GM23338 (cell line): ENCODE measurements around the gene SFSWAP. TPM values are rescaled to one million over a fixed set of nuclear protein-coding genes. Genes with fewer than 3 reads are reported as not detected.

Experiments
- ATAC-seq: fragments of 200-7000 bp; cut with Tn5 transposase; 3 replicates; pipeline ENCODE4 v1.9.1; 2020
- DNase-seq: peaks from one replicate; pipeline ENCODE4 v3.0.0-alpha.2; 2015; ENCODE audit warnings: low spot score
- H2AFZ ChIP-seq: fragments of 200-600 bp; sonication (generic); 2 replicates; pipeline ENCODE4 v1.8.0; 2016; ENCODE audit warnings: antibody characterized with exemption, mild to moderate bottlenecking, moderate library complexity
- H3F3A ChIP-seq: fragments of 200-600 bp; sonication (generic); replicated peaks from 2 replicates; pipeline ENCODE4 v1.8.0; 2017; ENCODE audit warnings: antibody characterized with exemption, mixed run types, low read depth
- H3K27ac ChIP-seq: fragments of 200-600 bp; sonication (generic); 2 replicates; pipeline ENCODE4 v1.6.1; 2016; ENCODE audit warnings: low read depth
- H3K27me3 ChIP-seq: fragments of 200-600 bp; sonication (generic); 2 replicates; pipeline ENCODE4 v1.8.0; 2016; ENCODE audit warnings: mild to moderate bottlenecking, mixed run types, moderate library complexity; ENCODE audit not compliant: insufficient read depth
- H3K36me3 ChIP-seq: fragments of 200-600 bp; sonication (generic); 2 replicates; pipeline ENCODE4 v1.8.0; 2016; ENCODE audit warnings: mild to moderate bottlenecking; ENCODE audit not compliant: insufficient read depth
- H3K4me1 ChIP-seq: fragments of 200-600 bp; sonication (generic); 2 replicates; pipeline ENCODE4 v1.8.0; 2016; ENCODE audit warnings: mild to moderate bottlenecking, moderate library complexity; ENCODE audit not compliant: insufficient read depth
- H3K4me2 ChIP-seq: fragments of 200-600 bp; sonication (generic); 2 replicates; pipeline ENCODE4 v1.7.1; 2017; ENCODE audit warnings: mixed run types
- H3K4me3 ChIP-seq: fragments of 200-600 bp; sonication (generic); 2 replicates; pipeline ENCODE4 v1.6.1; 2016; ENCODE audit warnings: mixed run types
- H3K79me2 ChIP-seq: fragments of 200-600 bp; sonication (generic); replicated peaks from 2 replicates; pipeline ENCODE4 v1.8.0; 2017; ENCODE audit warnings: mild to moderate bottlenecking; ENCODE audit not compliant: insufficient read depth
- H3K9me2 ChIP-seq: fragments of 200-600 bp; sonication (generic); 2 replicates; pipeline ENCODE4 v1.8.0; 2017; ENCODE audit not compliant: insufficient read depth
- H4K20me1 ChIP-seq: fragments of 200-600 bp; sonication (generic); replicated peaks from 2 replicates; pipeline ENCODE4 v1.8.0; 2017; ENCODE audit warnings: mild to moderate bottlenecking; ENCODE audit not compliant: insufficient read depth
- H3K27ac Mint-ChIP-seq: 2 replicates; pipeline ENCODE4 v1.8.0; 2020; ENCODE audit warnings: inconsistent platforms, mild to moderate bottlenecking, moderate library complexity, mixed read lengths
- H3K27me3 Mint-ChIP-seq: 3 replicates; pipeline ENCODE4 v1.8.0; 2022; ENCODE audit warnings: low read depth, mild to moderate bottlenecking, moderate library complexity, mixed read lengths, inconsistent platforms; ENCODE audit not compliant: insufficient read depth, poor library complexity
- H3K36me3 Mint-ChIP-seq: 3 replicates; pipeline ENCODE4 v1.8.0; 2021; ENCODE audit warnings: low read depth, mild to moderate bottlenecking, inconsistent platforms, moderate library complexity, mixed read lengths
- H3K4me1 Mint-ChIP-seq: 3 replicates; pipeline ENCODE4 v1.8.0; 2020; ENCODE audit warnings: mild to moderate bottlenecking, inconsistent platforms, mixed read lengths
- H3K4me3 Mint-ChIP-seq: 3 replicates; pipeline ENCODE4 v1.8.0; 2021; ENCODE audit warnings: moderate library complexity, mild to moderate bottlenecking, inconsistent platforms, mixed read lengths
- H3K9me3 Mint-ChIP-seq: 3 replicates; pipeline ENCODE4 v1.8.0; 2020; ENCODE audit warnings: moderate library complexity, mild to moderate bottlenecking, inconsistent platforms, mixed read lengths
- CREB1 ChIP-seq: fragments of 250-450 bp; sonication (Bioruptor Pico); IDR thresholded peaks from 2 replicates; pipeline ENCODE4 v1.5.0; 2020; ENCODE audit warnings: low read depth, mild to moderate bottlenecking, moderate library complexity
- ETS1 ChIP-seq: IDR thresholded peaks from 2 replicates; pipeline ENCODE4 v1.6.1; 2016; ENCODE audit warnings: antibody characterized with exemption
- EZH2 ChIP-seq: fragments of 200-600 bp; sonication (generic); IDR thresholded peaks from one replicate; pipeline ENCODE4 v1.8.0; 2017; ENCODE audit warnings: antibody characterized with exemption, mild to moderate bottlenecking, low read depth; ENCODE audit not compliant: unreplicated experiment
- EZH2phosphoT487 ChIP-seq: fragments of 200-600 bp; sonication (generic); IDR thresholded peaks from one replicate; pipeline ENCODE4 v1.8.1; 2018; ENCODE audit warnings: antibody characterized with exemption; ENCODE audit not compliant: unreplicated experiment
- NANOG ChIP-seq: IDR thresholded peaks from 2 replicates; pipeline ENCODE4 v1.6.1; 2016; ENCODE audit warnings: antibody characterized with exemption, borderline replicate concordance
- POLR2AphosphoS5 ChIP-seq: IDR thresholded peaks from 2 replicates; pipeline ENCODE4 v1.6.1; 2016; ENCODE audit warnings: antibody characterized with exemption, low read depth
- REST ChIP-seq: IDR thresholded peaks from one replicate; pipeline ENCODE4 v1.6.1; 2018; ENCODE audit warnings: antibody characterized with exemption; ENCODE audit not compliant: unreplicated experiment
- STAT1 ChIP-seq: IDR thresholded peaks from one replicate; pipeline ENCODE4 v1.6.1; 2016; ENCODE audit warnings: antibody characterized with exemption; ENCODE audit not compliant: unreplicated experiment
- ZNF114 ChIP-seq: fragments of 250-450 bp; sonication (Bioruptor Pico); IDR thresholded peaks from 2 replicates; pipeline ENCODE4 v1.5.0; 2020; ENCODE audit warnings: mild to moderate bottlenecking, moderate library complexity
- ZNF331 ChIP-seq: fragments of 250-450 bp; sonication (Bioruptor Pico); IDR thresholded peaks from 2 replicates; pipeline ENCODE4 v1.5.0; 2020; ENCODE audit warnings: low read depth, mild to moderate bottlenecking, moderate library complexity
- ZNF462 ChIP-seq: fragments of 250-450 bp; sonication (Bioruptor Pico); IDR thresholded peaks from 2 replicates; pipeline ENCODE4 v1.5.0; 2020; ENCODE audit warnings: mild to moderate bottlenecking, moderate library complexity
- polyA plus RNA-seq: library from polyadenylated mRNA; unstranded; fragments of >200 nt; fragmentation: Nextera tagmentation; extraction: Ambion mirVana; gene quantifications from 2 replicates; pipeline ENCODE4 v1.2.1, GENCODE V29; 2016
- total RNA-seq: library from RNA; depleted of rRNA; stranded (reverse); fragments of >200 nt; shearing (Covaris generic); gene quantifications from 2 replicates; pipeline ENCODE4 v1.2.3, GENCODE V29; 2014
- TF ChIP-seq, protein P1 (sequence below), 2 experiments: fragments of 200-600 bp in 1 of 2; sonication (generic) in 1 of 2; conservative IDR thresholded peaks; 2 replicates each; pipeline versions ENCODE4 v1.5.1 to v1.6.1; 2016 to 2017; ENCODE audit warnings: antibody characterized with exemption in 2 of 2, low read depth in 2 of 2, mild to moderate bottlenecking in 2 of 2, moderate library complexity in 1 of 2

The SFSWAP gene
- total and polyA plus RNA-seq, 2 experiments from 2014 or later: 41.0 to 49.8 TPM

DNA sequence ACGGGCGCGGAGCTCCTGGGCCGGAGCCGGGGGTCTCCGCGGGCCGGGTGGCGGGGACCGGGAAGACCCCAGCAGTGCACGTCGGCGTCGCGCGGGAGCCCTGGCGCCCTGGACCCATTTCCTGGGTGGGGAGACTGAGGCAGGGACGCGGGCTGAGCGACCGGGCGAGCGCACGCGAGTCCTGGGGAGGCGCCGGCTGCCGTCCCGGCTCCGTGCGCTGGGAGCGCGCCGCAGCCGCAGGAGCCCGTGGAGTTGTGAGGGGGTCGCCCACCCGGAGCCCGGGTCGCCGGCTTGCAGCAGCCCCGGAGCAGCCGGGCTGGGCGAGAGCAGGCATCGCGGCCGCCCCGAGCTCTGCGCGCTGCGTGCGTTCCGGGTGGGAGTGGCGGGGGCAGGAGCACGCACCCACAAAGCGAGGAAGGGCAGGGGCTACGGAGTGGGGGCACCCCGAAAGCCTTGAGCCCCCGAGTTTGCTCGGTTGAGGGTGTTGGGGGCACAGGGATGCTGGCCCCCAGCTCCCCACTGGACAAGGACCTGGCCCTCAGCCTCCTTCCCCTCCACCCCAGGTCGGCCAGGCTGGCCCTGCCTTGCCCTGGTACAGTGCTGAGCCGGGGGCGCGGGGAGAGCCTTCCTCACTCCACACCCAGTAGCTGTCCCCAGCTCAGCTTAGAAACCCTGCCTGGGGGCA lies 117.9 kb downstream of the SFSWAP start:
- Mint-ChIP-seq H3K27me3 (peaks cover 14% of the 10 kb centered on the region), H3K36me3 (no peaks in the 10 kb centered on the region; the same call in 2 of the 3 replicates), H3K4me3 (peak overlapping the region; percentile 78), H3K4me1 (peaks cover 14% of the 10 kb centered on the region; the same call in 2 of the 3 replicates), H3K27ac (no peak overlapping the region), H3K9me3 (no peaks in the 10 kb centered on the region)
- Histone ChIP-seq H2AFZ (no peak overlapping the region), H4K20me1 (no peaks in the 10 kb centered on the region; the same call in 1 of the 2 replicates), H3K4me2 (peak overlapping the region; percentile 93), H3K4me1 (peaks cover 7% of the 10 kb centered on the region; the same call in 1 of the 2 replicates), H3K4me3 (peak overlapping the region; percentile 73), H3K79me2 (no peaks in the 10 kb centered on the region; the same call in 1 of the 2 replicates), H3K36me3 (no peaks in the 10 kb centered on the region), H3K27me3 (peaks cover 29% of the 10 kb centered on the region), H3K9me2 (no peaks in the 10 kb centered on the region), H3K27ac (no peak overlapping the region), H3F3A (0 out of 2 replicates have a peak, but pooled peaks cover 3% of the 10 kb centered on the region)
- peak; percentile 62 for DNase-seq
- ATAC-seq: peak; percentile 38
- no peak for TF ChIP-seq POLR2AphosphoS5
- no peak for TF ChIP-seq EZH2
- TF ChIP-seq, protein P1, sequence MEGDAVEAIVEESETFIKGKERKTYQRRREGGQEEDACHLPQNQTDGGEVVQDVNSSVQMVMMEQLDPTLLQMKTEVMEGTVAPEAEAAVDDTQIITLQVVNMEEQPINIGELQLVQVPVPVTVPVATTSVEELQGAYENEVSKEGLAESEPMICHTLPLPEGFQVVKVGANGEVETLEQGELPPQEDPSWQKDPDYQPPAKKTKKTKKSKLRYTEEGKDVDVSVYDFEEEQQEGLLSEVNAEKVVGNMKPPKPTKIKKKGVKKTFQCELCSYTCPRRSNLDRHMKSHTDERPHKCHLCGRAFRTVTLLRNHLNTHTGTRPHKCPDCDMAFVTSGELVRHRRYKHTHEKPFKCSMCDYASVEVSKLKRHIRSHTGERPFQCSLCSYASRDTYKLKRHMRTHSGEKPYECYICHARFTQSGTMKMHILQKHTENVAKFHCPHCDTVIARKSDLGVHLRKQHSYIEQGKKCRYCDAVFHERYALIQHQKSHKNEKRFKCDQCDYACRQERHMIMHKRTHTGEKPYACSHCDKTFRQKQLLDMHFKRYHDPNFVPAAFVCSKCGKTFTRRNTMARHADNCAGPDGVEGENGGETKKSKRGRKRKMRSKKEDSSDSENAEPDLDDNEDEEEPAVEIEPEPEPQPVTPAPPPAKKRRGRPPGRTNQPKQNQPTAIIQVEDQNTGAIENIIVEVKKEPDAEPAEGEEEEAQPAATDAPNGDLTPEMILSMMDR (conservative IDR thresholded peaks at IDR 0.05; ENCODE audit: low read depth in 2 of 2): no peak
- no peak for TF ChIP-seq NANOG
- TF ChIP-seq STAT1: no peak
- TF ChIP-seq CREB1: no peak
- TF ChIP-seq ZNF331 (CRISPR knock-in tag): no peak
- TF ChIP-seq REST: no peak
- TF ChIP-seq ETS1: no peak
- TF ChIP-seq ZNF462: no peak
- no peak for TF ChIP-seq ZNF114 (CRISPR knock-in tag)
- TF ChIP-seq EZH2phosphoT487: no peak
